Measurements from ENCODE around the gene ENTPD2. TPM values are rescaled to one million over a fixed set of nuclear protein-coding genes. Genes with fewer than 3 reads are reported as not detected.

ENTPD2 gene
- total and polyA plus RNA-seq, 9 of the 15 experiments (the other 6 are each of a cell fraction or from before 2014, with no cell fraction given), result 0.04 to 0.60 (median 0.14) TPM; not detected in 4

- TF ChIP-seq NKRF (IDR thresholded peaks at IDR 0.05; ENCODE audit: borderline replicate concordance), result peak; percentile 60; the same call in 1 of the 2 replicates
- TF ChIP-seq ATF2 (CRISPR knock-in tag; IDR thresholded peaks at IDR 0.05), result no peak
- no peak for TF ChIP-seq NR0B1 (IDR thresholded peaks at IDR 0.05; ENCODE audit: partially characterized antibody)
- 0 out of 2 replicates have a peak, but pooled peaks have one; percentile 45 for TF ChIP-seq SAFB (IDR thresholded peaks at IDR 0.05; ENCODE audit: borderline replicate concordance, low read depth, low read length)
- 0 out of 4 replicates have a peak, but pooled peaks of 1 of the 2 experiments have one; percentile 6 for TF ChIP-seq TBL1XR1 (IDR thresholded peaks at IDR 0.05; ENCODE audit: low read length in 2 of 2)
- peak in 1 of 2 experiments; percentile 78; a peak in 2 of 4 replicates for TF ChIP-seq TEAD1 (CRISPR knock-in tag; IDR thresholded peaks at IDR 0.05)
- peak; percentile 74 for TF ChIP-seq ZBTB33 (CRISPR knock-in tag; IDR thresholded peaks at IDR 0.05)
- TF ChIP-seq ZKSCAN1 (IDR thresholded peaks at IDR 0.05; ENCODE audit: low read depth, low read length), result 0 out of 2 replicates have a peak, but pooled peaks have one; percentile 37
- TF ChIP-seq TCF15 (CRISPR knock-in tag; IDR thresholded peaks at IDR 0.05), result no peak
- TF ChIP-seq TFE3 (CRISPR knock-in tag; IDR thresholded peaks at IDR 0.05), result no peak
- no peak for TF ChIP-seq PRDM10 (IDR thresholded peaks at IDR 0.05; ENCODE audit: partially characterized antibody)
- TF ChIP-seq ARHGAP35 (IDR thresholded peaks at IDR 0.05; ENCODE audit: partially characterized antibody), result no peak
Observed at GRCh38 chr9:137046088-137046787, 7.6 kb downstream of the ENTPD2 start, which contains the start of gene NPDC1 (continued).

All from K562 (cell line).